GM12878 (cell line): ENCODE results near the gene FMNL2. TPM values are rescaled to one million over a fixed set of nuclear protein-coding genes. Genes with fewer than 3 reads are reported as not detected.

Source experiments
- ATAC-seq: fragments of 200-7000 bp; cut with Tn5 transposase; 3 replicates; pipeline ENCODE4 v1.9.1; 2020; ENCODE audit warnings: mild to moderate bottlenecking, moderate library complexity
- BruUV-seq: library from RNA; stranded (reverse); fragments of 400-500 nt; replicated peaks from 2 replicates; lab custom pipeline; 2021; lab: Mats Ljungman, UMichigan
- CTCF ChIA-PET: fragments of 300-600 bp; sonication (Branson Sonifier 250); formaldehyde crosslinking; extraction: SDS; loops from one replicate; lab custom pipeline; 2021; ENCODE audit warnings: inconsistent platforms; lab: Yijun Ruan, JAX
- POLR2A ChIA-PET: fragments of 350-600 bp; formaldehyde crosslinking; extraction: SDS; loops from one replicate; lab custom pipeline; 2021; ENCODE audit warnings: inconsistent platforms; lab: Charles Lee
- RAD21 ChIA-PET: fragments of 300-600 bp; sonication (Branson Sonifier 250); formaldehyde crosslinking; loops from one replicate; lab custom pipeline; 2023; ENCODE audit warnings: antibody characterized with exemption; ENCODE audit not compliant: unreplicated experiment; lab: Charles Lee
- SMC1A ChIA-PET: fragments of 300-600 bp; sonication (Branson Sonifier 250); formaldehyde crosslinking; loops from one replicate; lab custom pipeline; 2023; ENCODE audit not compliant: unreplicated experiment, uncharacterized antibody; lab: Charles Lee
- DNase-seq: peaks from one replicate; pipeline ENCODE4 v3.0.0-alpha.2; 2011; ENCODE audit warnings: low read depth, low spot score
- FAIRE-seq: peaks from 3 replicates; lab custom pipeline; 2011; peaks lifted over from hg19 to GRCh38; lab: Jason Lieb, UNC
- H2AFZ ChIP-seq: 2 replicates; pipeline ENCODE4 v1.6.0; 2011; ENCODE audit warnings: low read depth, low read length, control low read depth; ENCODE audit not compliant: control insufficient read depth
- H3K27ac ChIP-seq: 2 replicates; pipeline ENCODE4 v1.5.1; 2011; ENCODE audit warnings: control low read depth; ENCODE audit not compliant: control insufficient read depth, insufficient read depth
- H3K27me3 ChIP-seq, 2 experiments: replicated peaks in 1 of 2; 2 replicates each; pipeline versions ENCODE4 v1.6.0 to v1.6.1; 2011; ENCODE audit warnings: low read length in 1 of 2; ENCODE audit not compliant: control insufficient read depth in 2 of 2, insufficient read depth in 2 of 2
- H3K36me3 ChIP-seq, 2 experiments: 2 replicates each; pipeline ENCODE4 v1.5.1; 2011; ENCODE audit warnings: low read length in 1 of 2; ENCODE audit not compliant: control insufficient read depth in 2 of 2, insufficient read depth in 2 of 2
- H3K4me1 ChIP-seq: 2 replicates; pipeline ENCODE4 v1.6.1; 2011; ENCODE audit warnings: mild to moderate bottlenecking, low read length, moderate library complexity, mixed read lengths; ENCODE audit not compliant: control insufficient read depth, insufficient read depth
- H3K4me2 ChIP-seq: 2 replicates; pipeline ENCODE4 v1.6.0; 2011; ENCODE audit warnings: control low read depth; ENCODE audit not compliant: control insufficient read depth, insufficient read depth
- H3K4me3 ChIP-seq: fragments of 200-600 bp; sonication (generic); 2 replicates; pipeline ENCODE4 v1.5.1; 2016
- H3K79me2 ChIP-seq: 2 replicates; pipeline ENCODE4 v1.6.0; 2011; ENCODE audit warnings: low read length; ENCODE audit not compliant: control insufficient read depth, insufficient read depth
- H3K9ac ChIP-seq: 2 replicates; pipeline ENCODE4 v1.8.0; 2011; ENCODE audit warnings: low read length, control low read depth, mixed read lengths; ENCODE audit not compliant: control insufficient read depth, insufficient read depth
- H3K9me3 ChIP-seq: replicated peaks from 3 replicates; pipeline ENCODE4 v1.5.1; 2011; ENCODE audit warnings: mild to moderate bottlenecking, low read length; ENCODE audit not compliant: control insufficient read depth, insufficient read depth
- H4K20me1 ChIP-seq: 2 replicates; pipeline ENCODE4 v1.6.0; 2011; ENCODE audit not compliant: control insufficient read depth, insufficient read depth
- CEBPZ ChIP-seq: fragments of 150-350 bp; IDR thresholded peaks from 2 replicates; pipeline ENCODE4 v1.6.1; 2016; ENCODE audit warnings: low read depth, low read length
- DPF2 ChIP-seq: fragments of 450-650 bp; IDR thresholded peaks from 2 replicates; pipeline ENCODE4 v1.6.1; 2017; ENCODE audit warnings: mild to moderate bottlenecking
- IKZF2 ChIP-seq, 2 experiments: fragments of 450-650 bp; IDR thresholded peaks; 2 replicates each; pipeline ENCODE4 v1.6.1; 2017; ENCODE audit warnings: mild to moderate bottlenecking in 2 of 2, moderate library complexity in 2 of 2
- MTA2 ChIP-seq: fragments of 450-650 bp; IDR thresholded peaks from 2 replicates; pipeline ENCODE4 v1.6.1; 2016; ENCODE audit warnings: low read depth, mild to moderate bottlenecking, moderate library complexity
- NFIC ChIP-seq: IDR thresholded peaks from 2 replicates; pipeline ENCODE4 v1.6.1; 2012; ENCODE audit warnings: low read depth, mild to moderate bottlenecking, inconsistent platforms, low read length, moderate library complexity
- NFYA ChIP-seq: IDR thresholded peaks from 2 replicates; pipeline ENCODE4 v1.6.1; 2011; ENCODE audit warnings: low read depth, mild to moderate bottlenecking, low read length, improper control_type of control experiment, borderline replicate concordance
- NR2C2 ChIP-seq: IDR thresholded peaks from 2 replicates; pipeline ENCODE4 v1.6.1; 2011; ENCODE audit warnings: borderline replicate concordance, low read depth; ENCODE audit not compliant: control insufficient read depth, insufficient read length
- RELA ChIP-seq: fragments of 450-650 bp; IDR thresholded peaks from 2 replicates; pipeline ENCODE4 v1.8.0; 2014; ENCODE audit warnings: borderline replicate concordance; ENCODE audit not compliant: partially characterized antibody
- RELB ChIP-seq: fragments of 450-650 bp; IDR thresholded peaks from 2 replicates; pipeline ENCODE4 v1.6.1; 2017; ENCODE audit warnings: low read depth, mild to moderate bottlenecking, moderate library complexity
- SKIL ChIP-seq: fragments of 450-650 bp; IDR thresholded peaks from 2 replicates; pipeline ENCODE4 v1.6.1; 2017; ENCODE audit warnings: mild to moderate bottlenecking, low read depth, inconsistent platforms; ENCODE audit not compliant: poor library complexity, severe bottlenecking
- SMAD1 ChIP-seq: fragments of 450-650 bp; IDR thresholded peaks from 2 replicates; pipeline ENCODE4 v1.6.1; 2018; ENCODE audit warnings: mild to moderate bottlenecking, low read depth; ENCODE audit not compliant: partially characterized antibody
- SPI1 ChIP-seq: IDR thresholded peaks from 2 replicates; pipeline ENCODE4 v1.6.1; 2011; ENCODE audit warnings: low read depth, mild to moderate bottlenecking, low read length, moderate library complexity, borderline replicate concordance; ENCODE audit not compliant: insufficient read depth
- STAT1 ChIP-seq: fragments of 450-650 bp; conservative IDR thresholded peaks from 2 replicates; pipeline ENCODE4 v1.6.1; 2014; ENCODE audit warnings: antibody characterized with exemption, mild to moderate bottlenecking
- STAT3 ChIP-seq: IDR thresholded peaks from 2 replicates; pipeline ENCODE4 v1.6.1; 2011; ENCODE audit warnings: low read depth, low read length, improper control_type of control experiment
- TAF1 ChIP-seq: IDR thresholded peaks from 2 replicates; pipeline ENCODE4 v1.6.1; 2011; ENCODE audit warnings: mild to moderate bottlenecking, low read depth, low read length, borderline replicate concordance
- TBL1XR1 ChIP-seq: IDR thresholded peaks from 2 replicates; pipeline ENCODE4 v1.6.1; 2012; ENCODE audit warnings: low read depth, low read length, improper control_type of control experiment
- WGBS: methylation state at CpG from one replicate; pipeline ENCODE4 v1.1.6; 2016; ENCODE audit warnings: low lambda C conversion rate; ENCODE audit not compliant: insufficient replicate concordance, insufficient coverage; ENCODE audit errors: missing lambda C conversion rate; 5-methylcytosine and 5-hydroxymethylcytosine counted together
- in situ Hi-C: fragments of 300-500 bp; cut with MboI; formaldehyde crosslinking; loops from 9 replicates; pipeline ENCODE4 v1.14.3; 2018; ENCODE audit warnings: mixed read lengths
- intact Hi-C: fragments of 100-400 bp; cut with micrococcal nuclease; formaldehyde crosslinking; loops from one replicate; pipeline ENCODE4 v1.14.2; 2022; ENCODE audit not compliant: unreplicated experiment
- polyA plus RNA-seq, 11 experiments: library from polyadenylated mRNA; depleted of rRNA in 4 of 11; unstranded in 6 of 11; stranded (reverse) in 5 of 11; fragments of >200 nt; fragmentation: Nextera tagmentation in 4 of 11; fragmentation: Illumina TruSeq in 1 of 11; extraction: Ambion mirVana in 4 of 11; extraction: Trizol in 1 of 11; gene quantifications; 1 replicate in 1 of 11; 2 replicates in 10 of 11; pipeline versions ENCODE4 v1.2.1 to v1.2.3, GENCODE V29; 2011 to 2016; ENCODE audit warnings: inconsistent platforms in 2 of 11, missing spikeins in 2 of 11, low read depth in 1 of 11
- total RNA-seq, 4 experiments: library from RNA; depleted of rRNA in 3 of 4; stranded (reverse); fragments of >200 nt in 3 of 4; fragmentation: Illumina TruSeq in 1 of 4; extraction: Trizol in 1 of 4; gene quantifications; 2 replicates each; pipeline versions ENCODE4 v1.2.1 to v1.2.3, GENCODE V29; 2013 to 2021

FMNL2 gene
- total and polyA plus RNA-seq, 10 of the 15 experiments (the other 5 are each of a cell fraction or from before 2014, with no cell fraction given) = 0.13 to 9.9 (median 0.35) TPM

GRCh38 chr2:152445375-152445774, 110.4 kb downstream of the FMNL2 start (continued):
- TF ChIP-seq STAT3 = no peak
- no peak for TF ChIP-seq CEBPZ
- no peak for TF ChIP-seq TAF1
- TF ChIP-seq SMAD1 = no peak
- TF ChIP-seq TBL1XR1 = no peak
- no peak for TF ChIP-seq DPF2
- TF ChIP-seq SPI1 = no peak
- TF ChIP-seq STAT1 = no peak
- no peak for TF ChIP-seq NR2C2

- no TSS peak for BruUV-seq
- ChIA-PET SMC1A (interaction anchor here (1.0 to 3.2 kb wide), 13 partner anchors 9 to 168 kb away, joined by 3 to 21 read pairs (median 4); no protein-coding TSS in a partner anchor), CTCF (interaction anchor here (0.8 to 1.2 kb wide), 6 partner anchors 13 to 118 kb away, joined by 3 to 4 read pairs (median 3); no protein-coding TSS in a partner anchor), POLR2A (interaction anchor here (1.0 to 1.8 kb wide), 3 partner anchors 9 to 21 kb away, joined by 3 to 8 read pairs (median 7); no protein-coding TSS in a partner anchor), RAD21 (interaction anchor here (0.7 to 3.4 kb wide), 11 partner anchors 16 to 270 kb away, joined by 3 to 17 read pairs (median 4); no protein-coding TSS in a partner anchor)
- no peak overlapping the region for H3K4me3 ChIP-seq
- WGBS = 18% methylated on average over 3 of the region's 3 CpGs
- H3K9me3 ChIP-seq = no peaks in the 10 kb centered on the region
- no peaks in the 10 kb centered on the region for H4K20me1 ChIP-seq
- H3K4me1 ChIP-seq = no peaks in the 10 kb centered on the region; the same call in 1 of the 2 replicates
- no peaks in the 10 kb centered on the region; the same call in 1 of the 2 replicates for H3K79me2 ChIP-seq
- intact Hi-C loops = no loop called here
- peak; percentile 86 for ATAC-seq
- H3K9ac ChIP-seq = no peak overlapping the region
- no peak for DNase-seq
- H3K4me2 ChIP-seq = peak overlapping the region; percentile 19; the same call in 1 of the 2 replicates
- H3K27me3 ChIP-seq = no peaks in the 10 kb centered on the region
- H3K36me3 ChIP-seq = no peaks in the 10 kb centered on the region
- no peak for FAIRE-seq
- H2AFZ ChIP-seq = no peak overlapping the region; the same call in 1 of the 2 replicates
- in situ Hi-C loops = no loop called here
- H3K27ac ChIP-seq = peak overlapping the region; percentile 33
- TF ChIP-seq RELB = peak; percentile 52; the same call in 1 of the 2 replicates
- peak; percentile 20; the same call in 1 of the 2 replicates for TF ChIP-seq MTA2
- TF ChIP-seq IKZF2 (IDR thresholded peaks at IDR 0.05) = peak; percentile 76 to 78
- TF ChIP-seq NFIC = 0 out of 2 replicates have a peak, but pooled peaks have one; percentile 17
- TF ChIP-seq SKIL = peak; percentile 33
- no peak for TF ChIP-seq NFYA
- TF ChIP-seq RELA = peak; percentile 7
These were observed 110.8 kb downstream of the FMNL2 start for GRCh38 chr2:152445791-152446201.
